Cardiac fibroblast (primary cell): ENCODE measurements around the gene PCNX2.
A peak's percentile ranks its signal among the peaks of the same experiment; 100 is the strongest.

ENCODE experiments used
- DNase-seq, 2 donors: peaks; one replicate each; pipeline versions ENCODE4 v3.0.0 to v3.0.0-alpha.2; 2010; ENCODE audit warnings: low read depth in 2 of 2
- H3K4me3 ChIP-seq, 2 donors: replicated peaks in 1 of 2; 1 replicate in 1 of 2; 2 replicates in 1 of 2; pipeline ENCODE4 v1.5.1; 2011; ENCODE audit warnings: low read depth in 2 of 2, low read length in 2 of 2, mild to moderate bottlenecking in 2 of 2, moderate library complexity in 1 of 2
- CTCF ChIP-seq: IDR thresholded peaks from one replicate; pipeline ENCODE4 v1.5.1; 2011; ENCODE audit warnings: low read depth, mild to moderate bottlenecking, low read length, inconsistent platforms

PCNX2 gene

DNA sequence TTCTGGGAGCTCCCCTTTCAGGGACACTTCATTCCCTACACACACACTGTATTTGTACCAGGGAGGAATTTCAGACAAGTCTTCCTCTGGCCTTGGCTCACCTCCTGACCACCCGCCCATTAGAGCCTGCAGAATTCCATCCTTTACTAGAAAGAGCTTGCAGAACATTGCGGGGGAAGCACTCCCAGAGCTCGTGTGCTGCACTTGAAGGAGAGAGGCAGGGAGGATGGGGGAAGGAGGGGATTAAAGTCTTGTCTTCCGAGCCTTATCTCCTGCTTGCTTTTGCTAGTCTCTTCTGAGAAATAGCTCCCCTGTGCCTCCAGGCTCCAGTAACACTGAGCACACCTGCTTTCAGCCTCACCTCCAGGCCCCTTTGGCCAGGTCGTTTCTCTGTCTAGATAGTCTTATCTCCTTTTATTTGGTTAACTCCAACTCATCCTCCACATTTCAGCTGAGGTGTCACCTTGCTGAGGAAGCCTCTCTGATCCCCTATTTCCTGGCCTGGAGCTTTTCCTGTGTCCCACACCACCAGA is 62.0 kb downstream of the PCNX2 start:
- DNase-seq, result no peak
- no peak for TF ChIP-seq CTCF
- H3K4me3 ChIP-seq, result no peak overlapping the region

DNA sequence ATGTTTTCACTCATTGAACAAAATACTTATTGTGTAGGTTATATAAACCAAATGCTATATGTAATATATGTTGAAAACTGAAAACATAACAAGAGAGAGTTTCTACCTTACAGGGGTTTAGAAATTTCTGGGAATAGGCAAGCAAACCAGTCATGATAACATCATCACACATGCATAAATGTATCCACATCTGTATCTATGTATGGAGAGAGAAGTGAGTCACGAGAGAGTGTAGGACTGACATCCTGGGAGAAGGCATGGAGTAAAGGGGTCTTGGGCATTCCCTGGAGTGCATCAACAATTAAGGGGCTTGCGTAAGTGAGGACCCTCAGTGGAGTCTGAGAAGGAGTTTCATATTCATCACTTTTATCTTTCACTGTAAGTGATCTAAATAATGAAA is 65.5 kb downstream of the PCNX2 start:
- no peak for TF ChIP-seq CTCF
- no peak overlapping the region for H3K4me3 ChIP-seq
- peak in 1 of 2 donors; percentile 20 for DNase-seq

- H3K4me3 ChIP-seq, result no peak overlapping the region
- DNase-seq, result no peak
- no peak for TF ChIP-seq CTCF
Measured at GRCh38 chr1:233229288-233229687, 66.2 kb downstream of the PCNX2 start.

GRCh38 chr1:233227930-233228465 is 67.5 kb downstream of the PCNX2 start:
- TF ChIP-seq CTCF, result no peak

GRCh38 chr1:233224311-233224710 is 71.2 kb downstream of the PCNX2 start:
- TF ChIP-seq CTCF, result no peak
- peak in 1 of 2 donors; percentile 34 for DNase-seq

More at GRCh38 chr1:233227930-233228465, 67.5 kb downstream of the PCNX2 start:
- DNase-seq, result no peak
- no peak overlapping the region for H3K4me3 ChIP-seq

DNA sequence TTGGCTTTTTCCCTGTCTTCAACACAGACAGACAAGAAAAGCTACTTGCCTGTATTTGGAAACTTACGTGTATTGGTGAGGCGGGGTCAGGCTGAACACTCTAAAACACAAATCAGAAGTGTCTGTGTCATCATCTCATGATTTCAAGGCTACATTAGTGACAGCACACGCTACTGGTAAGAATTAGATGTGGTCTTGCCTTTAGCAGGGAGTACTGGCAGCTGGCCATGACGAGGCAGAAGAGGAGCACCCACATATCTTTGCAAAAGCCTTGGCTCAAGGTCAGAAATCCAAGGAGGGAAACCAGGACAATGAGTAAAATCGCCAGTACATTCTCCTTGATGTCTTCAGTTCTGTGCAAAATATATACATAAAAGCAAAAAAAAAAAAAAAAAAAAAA is 77.7 kb downstream of the PCNX2 start:
- no peak overlapping the region for H3K4me3 ChIP-seq
- no peak for TF ChIP-seq CTCF
- DNase-seq, result no peak

More at GRCh38 chr1:233224311-233224710, 71.2 kb downstream of the PCNX2 start:
- H3K4me3 ChIP-seq, result no peak overlapping the region

DNA sequence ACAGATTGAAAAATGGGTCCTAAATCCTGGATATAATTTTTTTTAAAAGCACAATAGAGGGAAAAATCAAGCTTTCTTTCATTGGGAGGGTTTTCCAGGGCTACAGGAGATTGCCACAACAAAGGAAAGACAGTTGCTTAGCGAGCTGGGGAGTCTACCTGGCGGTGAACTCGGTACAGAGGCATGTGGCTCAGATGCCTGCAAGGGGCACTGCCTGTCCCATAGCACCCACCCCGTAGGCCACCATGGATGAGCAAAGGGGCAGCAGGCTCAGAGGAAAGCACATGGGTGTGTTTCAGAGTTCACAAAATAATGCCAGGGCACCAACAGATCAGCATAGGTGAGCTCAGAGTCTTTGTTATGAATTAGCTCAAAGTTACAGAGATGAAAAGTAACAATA is 79.5 kb downstream of the PCNX2 start:
- DNase-seq, result no peak
- TF ChIP-seq CTCF, result no peak
- H3K4me3 ChIP-seq, result no peak overlapping the region
